ENCODE results near the gene CSTPP1. TPM values are rescaled to one million over a fixed set of nuclear protein-coding genes. Genes with fewer than 3 reads are reported as not detected.

CSTPP1 gene
- polyA plus RNA-seq, 1 donor from 2014 or later: 46.4 TPM

DNA sequence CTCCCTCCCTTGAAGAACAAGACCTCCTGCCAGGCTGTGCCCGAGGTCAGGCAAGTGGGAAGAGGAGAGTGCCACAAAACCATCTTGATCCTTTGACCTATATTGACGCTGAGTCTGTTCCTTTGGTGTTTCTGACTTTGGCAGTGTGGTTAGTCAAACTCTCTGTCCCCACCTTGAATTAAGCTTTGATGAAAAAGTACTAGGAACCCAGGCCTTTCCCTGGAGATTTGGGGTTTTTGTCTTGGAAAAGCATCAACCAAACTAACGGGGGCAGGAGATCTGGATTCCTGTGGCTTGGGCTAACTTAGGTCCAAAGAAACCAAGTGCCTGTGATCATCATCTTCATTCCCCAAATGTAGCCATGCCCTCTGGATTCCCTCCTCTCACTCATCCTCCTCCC, 199.8 kb downstream of the CSTPP1 start:
- TF ChIP-seq, protein P1, sequence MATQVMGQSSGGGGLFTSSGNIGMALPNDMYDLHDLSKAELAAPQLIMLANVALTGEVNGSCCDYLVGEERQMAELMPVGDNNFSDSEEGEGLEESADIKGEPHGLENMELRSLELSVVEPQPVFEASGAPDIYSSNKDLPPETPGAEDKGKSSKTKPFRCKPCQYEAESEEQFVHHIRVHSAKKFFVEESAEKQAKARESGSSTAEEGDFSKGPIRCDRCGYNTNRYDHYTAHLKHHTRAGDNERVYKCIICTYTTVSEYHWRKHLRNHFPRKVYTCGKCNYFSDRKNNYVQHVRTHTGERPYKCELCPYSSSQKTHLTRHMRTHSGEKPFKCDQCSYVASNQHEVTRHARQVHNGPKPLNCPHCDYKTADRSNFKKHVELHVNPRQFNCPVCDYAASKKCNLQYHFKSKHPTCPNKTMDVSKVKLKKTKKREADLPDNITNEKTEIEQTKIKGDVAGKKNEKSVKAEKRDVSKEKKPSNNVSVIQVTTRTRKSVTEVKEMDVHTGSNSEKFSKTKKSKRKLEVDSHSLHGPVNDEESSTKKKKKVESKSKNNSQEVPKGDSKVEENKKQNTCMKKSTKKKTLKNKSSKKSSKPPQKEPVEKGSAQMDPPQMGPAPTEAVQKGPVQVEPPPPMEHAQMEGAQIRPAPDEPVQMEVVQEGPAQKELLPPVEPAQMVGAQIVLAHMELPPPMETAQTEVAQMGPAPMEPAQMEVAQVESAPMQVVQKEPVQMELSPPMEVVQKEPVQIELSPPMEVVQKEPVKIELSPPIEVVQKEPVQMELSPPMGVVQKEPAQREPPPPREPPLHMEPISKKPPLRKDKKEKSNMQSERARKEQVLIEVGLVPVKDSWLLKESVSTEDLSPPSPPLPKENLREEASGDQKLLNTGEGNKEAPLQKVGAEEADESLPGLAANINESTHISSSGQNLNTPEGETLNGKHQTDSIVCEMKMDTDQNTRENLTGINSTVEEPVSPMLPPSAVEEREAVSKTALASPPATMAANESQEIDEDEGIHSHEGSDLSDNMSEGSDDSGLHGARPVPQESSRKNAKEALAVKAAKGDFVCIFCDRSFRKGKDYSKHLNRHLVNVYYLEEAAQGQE (IDR thresholded peaks at IDR 0.05; ENCODE audit: borderline replicate concordance): no peak
- no peak for TF ChIP-seq EZH2 (IDR thresholded peaks at IDR 0.05; ENCODE audit: borderline replicate concordance, insufficient read depth, low read length, poor library complexity, severe bottlenecking)
- TF ChIP-seq RAD21 (conservative IDR thresholded peaks at IDR 0.05): no peak
- TF ChIP-seq SMC3 (conservative IDR thresholded peaks at IDR 0.05; ENCODE audit: poor library complexity): no peak
- no peak for TF ChIP-seq TAF1 (IDR thresholded peaks at IDR 0.05; ENCODE audit: low read depth)
- no peak for TF ChIP-seq POLR2AphosphoS5 (IDR thresholded peaks at IDR 0.05)
- TF ChIP-seq, protein P2, sequence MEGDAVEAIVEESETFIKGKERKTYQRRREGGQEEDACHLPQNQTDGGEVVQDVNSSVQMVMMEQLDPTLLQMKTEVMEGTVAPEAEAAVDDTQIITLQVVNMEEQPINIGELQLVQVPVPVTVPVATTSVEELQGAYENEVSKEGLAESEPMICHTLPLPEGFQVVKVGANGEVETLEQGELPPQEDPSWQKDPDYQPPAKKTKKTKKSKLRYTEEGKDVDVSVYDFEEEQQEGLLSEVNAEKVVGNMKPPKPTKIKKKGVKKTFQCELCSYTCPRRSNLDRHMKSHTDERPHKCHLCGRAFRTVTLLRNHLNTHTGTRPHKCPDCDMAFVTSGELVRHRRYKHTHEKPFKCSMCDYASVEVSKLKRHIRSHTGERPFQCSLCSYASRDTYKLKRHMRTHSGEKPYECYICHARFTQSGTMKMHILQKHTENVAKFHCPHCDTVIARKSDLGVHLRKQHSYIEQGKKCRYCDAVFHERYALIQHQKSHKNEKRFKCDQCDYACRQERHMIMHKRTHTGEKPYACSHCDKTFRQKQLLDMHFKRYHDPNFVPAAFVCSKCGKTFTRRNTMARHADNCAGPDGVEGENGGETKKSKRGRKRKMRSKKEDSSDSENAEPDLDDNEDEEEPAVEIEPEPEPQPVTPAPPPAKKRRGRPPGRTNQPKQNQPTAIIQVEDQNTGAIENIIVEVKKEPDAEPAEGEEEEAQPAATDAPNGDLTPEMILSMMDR (IDR thresholded peaks at IDR 0.05; ENCODE audit: poor library complexity, severe bottlenecking): no peak
- TF ChIP-seq MXI1 (conservative IDR thresholded peaks at IDR 0.05; ENCODE audit: poor library complexity, severe bottlenecking): no peak
- TF ChIP-seq EP300 (conservative IDR thresholded peaks at IDR 0.05; ENCODE audit: poor library complexity, severe bottlenecking): no peak
- Histone ChIP-seq H3K9me3 (ENCODE audit: low read length) (no peaks in the 10 kb centered on the region), H3K9ac (ENCODE audit: low read length) (no peak overlapping the region), H3K36me3 (ENCODE audit: insufficient read depth, low read length) (no peaks in the 10 kb centered on the region), H3K4me3 (ENCODE audit: low read length) (no peak overlapping the region), H3F3A (ENCODE audit: insufficient read depth, low read length, poor library complexity, severe bottlenecking) (no peaks in the 10 kb centered on the region), H2AFZ (ENCODE audit: low read depth, low read length) (no peak overlapping the region), H4K20me1 (ENCODE audit: insufficient read depth) (no peaks in the 10 kb centered on the region), H3K79me2 (replicated peaks; ENCODE audit: insufficient read depth, low read length) (no peaks in the 10 kb centered on the region), H3K27ac (ENCODE audit: low read length) (no peak overlapping the region), H3K27me3 (ENCODE audit: insufficient read depth, low read depth, low read length) (no peaks in the 10 kb centered on the region), H3K4me2 (ENCODE audit: low read length) (no peak overlapping the region), H3K9me2 (ENCODE audit: insufficient read depth, low read length) (no peaks in the 10 kb centered on the region)

DNA sequence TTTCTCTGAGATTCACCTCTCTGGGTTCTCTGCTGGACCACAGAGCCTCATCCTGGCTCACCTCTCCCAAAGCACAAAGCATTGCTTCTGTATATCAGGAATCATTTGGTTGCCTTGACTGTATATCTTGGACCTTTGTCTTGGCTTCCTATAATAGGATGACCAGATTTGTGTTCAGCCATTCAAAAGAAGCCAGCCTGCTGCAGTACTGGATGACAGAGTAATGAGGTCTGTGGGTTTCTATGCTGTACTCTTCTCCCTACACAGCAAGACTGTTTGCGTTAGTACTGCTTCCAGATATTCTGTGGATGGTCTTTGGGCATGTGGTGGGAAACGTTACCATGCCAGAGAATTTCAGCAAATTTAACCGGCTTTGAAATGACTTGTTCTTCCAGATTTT, 200.4 kb downstream of the CSTPP1 start:
- no peak overlapping the region for H3K27ac ChIP-seq (ENCODE audit: low read length)
- H3K9ac ChIP-seq (ENCODE audit: low read length): no peak overlapping the region
- no peaks in the 10 kb centered on the region for H3K36me3 ChIP-seq (ENCODE audit: insufficient read depth, low read length)
- H3K79me2 ChIP-seq (replicated peaks; ENCODE audit: insufficient read depth, low read length): no peaks in the 10 kb centered on the region
- TF ChIP-seq SMC3 (conservative IDR thresholded peaks at IDR 0.05; ENCODE audit: poor library complexity): no peak
- no peak for TF ChIP-seq TAF1 (IDR thresholded peaks at IDR 0.05; ENCODE audit: low read depth)
- no peak for TF ChIP-seq RAD21 (conservative IDR thresholded peaks at IDR 0.05)
- TF ChIP-seq POLR2AphosphoS5 (IDR thresholded peaks at IDR 0.05): no peak
- TF ChIP-seq EZH2 (IDR thresholded peaks at IDR 0.05; ENCODE audit: borderline replicate concordance, insufficient read depth, low read length, poor library complexity, severe bottlenecking): no peak
- TF ChIP-seq MXI1 (conservative IDR thresholded peaks at IDR 0.05; ENCODE audit: poor library complexity, severe bottlenecking): no peak
- TF ChIP-seq, protein P2 (IDR thresholded peaks at IDR 0.05; ENCODE audit: poor library complexity, severe bottlenecking): no peak
- TF ChIP-seq, protein P1 (IDR thresholded peaks at IDR 0.05; ENCODE audit: borderline replicate concordance): no peak
- no peak for TF ChIP-seq EP300 (conservative IDR thresholded peaks at IDR 0.05; ENCODE audit: poor library complexity, severe bottlenecking)
- no peaks in the 10 kb centered on the region for H3K27me3 ChIP-seq (ENCODE audit: insufficient read depth, low read depth, low read length)
- H3K9me3 ChIP-seq (ENCODE audit: low read length): no peaks in the 10 kb centered on the region
- no peaks in the 10 kb centered on the region for H3K9me2 ChIP-seq (ENCODE audit: insufficient read depth, low read length)
- H3F3A ChIP-seq (ENCODE audit: insufficient read depth, low read length, poor library complexity, severe bottlenecking): no peaks in the 10 kb centered on the region
- H3K4me3 ChIP-seq (ENCODE audit: low read length): no peak overlapping the region
- no peaks in the 10 kb centered on the region for H4K20me1 ChIP-seq (ENCODE audit: insufficient read depth)
- H3K4me2 ChIP-seq (ENCODE audit: low read length): no peak overlapping the region
- no peak overlapping the region for H2AFZ ChIP-seq (ENCODE audit: low read depth, low read length)
